ENCODE measurements around the gene RAPGEF5. TPM values are rescaled to one million over a fixed set of nuclear protein-coding genes. Genes with fewer than 3 reads are reported as not detected.

Gene RAPGEF5
- total RNA-seq, 2 donors from 2014 or later = 19.4 to 32.5 TPM

- no peak overlapping the region for H3K27ac ChIP-seq
- no peaks in the 10 kb centered on the region for H3K36me3 ChIP-seq
- H3K4me3 ChIP-seq = no peak overlapping the region
- no peak for TF ChIP-seq CTCF (IDR thresholded peaks at IDR 0.05)
- peaks cover 0 to 6% of the 10 kb centered on the region in 2 donors for H3K4me1 ChIP-seq
- H3K9me3 ChIP-seq = no peaks in the 10 kb centered on the region
- no peaks in the 10 kb centered on the region for H3K27me3 ChIP-seq
- no peak for DNase-seq (ENCODE audit: low spot score)
These were observed 167.2 kb downstream of the RAPGEF5 start for GRCh38 chr7:22189741-22190140.

GRCh38 chr7:22189230-22189629 is 167.7 kb downstream of the RAPGEF5 start:
- H3K4me3 ChIP-seq = no peak overlapping the region
- no peak for DNase-seq (ENCODE audit: low spot score)
- no peak overlapping the region for H3K27ac ChIP-seq
- H3K9me3 ChIP-seq = no peaks in the 10 kb centered on the region
- H3K4me1 ChIP-seq = peaks cover 0 to 6% of the 10 kb centered on the region in 2 donors
- TF ChIP-seq CTCF (IDR thresholded peaks at IDR 0.05) = no peak
- no peaks in the 10 kb centered on the region for H3K27me3 ChIP-seq
- H3K36me3 ChIP-seq = no peaks in the 10 kb centered on the region

GRCh38 chr7:22187691-22188348 is 169.1 kb downstream of the RAPGEF5 start:
- Histone ChIP-seq H3K4me3 (no peak overlapping the region), H3K27ac (no peak overlapping the region), H3K9me3 (no peaks in the 10 kb centered on the region), H3K4me1 (peaks cover 0 to under 1% of the 10 kb centered on the region in 2 donors), H3K27me3 (no peaks in the 10 kb centered on the region), H3K36me3 (no peaks in the 10 kb centered on the region)
- no peak for TF ChIP-seq CTCF (IDR thresholded peaks at IDR 0.05)
- DNase-seq (ENCODE audit: low spot score) = no peak

- no peaks in the 10 kb centered on the region for H3K36me3 ChIP-seq
- no peak for DNase-seq (ENCODE audit: low spot score)
- TF ChIP-seq CTCF (IDR thresholded peaks at IDR 0.05) = no peak
- no peak overlapping the region for H3K4me3 ChIP-seq
- H3K27ac ChIP-seq = no peak overlapping the region
- H3K27me3 ChIP-seq = no peaks in the 10 kb centered on the region
- H3K9me3 ChIP-seq = no peaks in the 10 kb centered on the region
- no peaks in the 10 kb centered on the region for H3K4me1 ChIP-seq
These were observed 171.4 kb downstream of the RAPGEF5 start for GRCh38 chr7:22185559-22185958.

- TF ChIP-seq CTCF (IDR thresholded peaks at IDR 0.05) = no peak
- H3K4me3 ChIP-seq = no peak overlapping the region
- H3K9me3 ChIP-seq = no peaks in the 10 kb centered on the region
- no peak overlapping the region for H3K27ac ChIP-seq
- no peaks in the 10 kb centered on the region for H3K27me3 ChIP-seq
- H3K36me3 ChIP-seq = no peaks in the 10 kb centered on the region
- H3K4me1 ChIP-seq = no peaks in the 10 kb centered on the region
- no peak for DNase-seq (ENCODE audit: low spot score)
These were observed 172.3 kb downstream of the RAPGEF5 start for GRCh38 chr7:22184549-22185199.
